Vagina (tissue), 2 donors: ENCODE measurements around the gene BRMS1.

Source experiments
- POLR2A ChIP-seq, 2 donors: fragments of 450-650 bp; IDR thresholded peaks; one replicate each; pipeline ENCODE4 v1.6.1; 2017; ENCODE audit warnings: antibody characterized with exemption in 2 of 2, mild to moderate bottlenecking in 2 of 2, moderate library complexity in 2 of 2
- POLR2AphosphoS5 ChIP-seq, 2 donors: sonication (generic); formaldehyde crosslinking; IDR thresholded peaks; one replicate each; pipeline ENCODE4 v1.9.0; 2017; ENCODE audit warnings: antibody characterized with exemption in 2 of 2, mild to moderate bottlenecking in 2 of 2, low read depth in 1 of 2; ENCODE audit not compliant: insufficient read depth in 1 of 2
- TF ChIP-seq, protein P1 (sequence below), 3 experiments: fragments of 450-650 bp in 2 of 3; fragments of 200-600 bp in 1 of 3; sonication (generic) in 1 of 3; IDR thresholded peaks; one replicate each; pipeline ENCODE4 v1.5.1; 2017 to 2019; ENCODE audit warnings: antibody characterized with exemption in 3 of 3, mild to moderate bottlenecking in 2 of 3, moderate library complexity in 2 of 3

DNA sequence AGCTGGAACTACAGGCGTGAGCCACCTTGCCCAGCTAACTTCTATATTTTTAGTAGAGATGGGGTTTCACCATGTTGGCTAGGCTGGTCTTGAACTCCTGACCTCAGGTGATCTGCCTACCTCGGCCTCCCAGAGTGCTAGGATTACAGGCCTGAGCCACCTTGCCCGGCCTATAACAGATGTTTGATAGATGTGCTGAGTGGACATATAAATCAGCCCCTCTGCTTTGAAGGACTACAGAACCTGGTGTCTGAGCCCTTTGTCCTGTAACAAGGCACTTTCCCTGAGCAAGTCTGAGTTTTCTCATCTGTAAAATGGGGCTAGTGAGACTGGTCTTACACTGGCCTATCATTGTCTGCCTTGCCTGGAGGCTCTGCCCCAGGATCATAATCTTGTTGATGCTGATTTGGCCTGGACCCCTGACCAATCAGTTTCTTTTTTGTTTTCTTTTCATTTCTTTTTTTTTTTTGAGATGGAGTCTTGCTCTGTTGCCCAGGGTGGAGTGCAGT, 15.7 kb downstream of the BRMS1 start:
- TF ChIP-seq, protein P1, sequence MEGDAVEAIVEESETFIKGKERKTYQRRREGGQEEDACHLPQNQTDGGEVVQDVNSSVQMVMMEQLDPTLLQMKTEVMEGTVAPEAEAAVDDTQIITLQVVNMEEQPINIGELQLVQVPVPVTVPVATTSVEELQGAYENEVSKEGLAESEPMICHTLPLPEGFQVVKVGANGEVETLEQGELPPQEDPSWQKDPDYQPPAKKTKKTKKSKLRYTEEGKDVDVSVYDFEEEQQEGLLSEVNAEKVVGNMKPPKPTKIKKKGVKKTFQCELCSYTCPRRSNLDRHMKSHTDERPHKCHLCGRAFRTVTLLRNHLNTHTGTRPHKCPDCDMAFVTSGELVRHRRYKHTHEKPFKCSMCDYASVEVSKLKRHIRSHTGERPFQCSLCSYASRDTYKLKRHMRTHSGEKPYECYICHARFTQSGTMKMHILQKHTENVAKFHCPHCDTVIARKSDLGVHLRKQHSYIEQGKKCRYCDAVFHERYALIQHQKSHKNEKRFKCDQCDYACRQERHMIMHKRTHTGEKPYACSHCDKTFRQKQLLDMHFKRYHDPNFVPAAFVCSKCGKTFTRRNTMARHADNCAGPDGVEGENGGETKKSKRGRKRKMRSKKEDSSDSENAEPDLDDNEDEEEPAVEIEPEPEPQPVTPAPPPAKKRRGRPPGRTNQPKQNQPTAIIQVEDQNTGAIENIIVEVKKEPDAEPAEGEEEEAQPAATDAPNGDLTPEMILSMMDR (IDR thresholded peaks at IDR 0.05): no peak
- TF ChIP-seq POLR2A (IDR thresholded peaks at IDR 0.05) (no peak), POLR2AphosphoS5 (IDR thresholded peaks at IDR 0.05; ENCODE audit: insufficient read depth in 1 of 2, low read depth in 1 of 2) (no peak)
